Small intestine (tissue), 7 donors: ENCODE measurements around the gene C1QTNF1. TPM values are rescaled to one million over a fixed set of nuclear protein-coding genes. Genes with fewer than 3 reads are reported as not detected.

Source experiments
- DNase-seq, 2 donors: peaks; one replicate each; pipeline versions ENCODE4 v3.0.0 to v3.0.0-alpha.2; 2013
- FAIRE-seq: peaks from 2 replicates; lab custom pipeline; 2012; peaks lifted over from hg19 to GRCh38; lab: Jason Lieb, UNC
- H3K27ac ChIP-seq, 3 donors: one replicate each; pipeline ENCODE4 v1.5.1; 2013; ENCODE audit warnings: low read length in 2 of 3, mild to moderate bottlenecking in 2 of 3, control low read depth in 1 of 3, inconsistent platforms in 1 of 3, low read depth in 1 of 3, moderate library complexity in 1 of 3
- H3K27me3 ChIP-seq, 3 donors: one replicate each; pipeline ENCODE4 v1.6.1; 2013; ENCODE audit warnings: low read length in 3 of 3, inconsistent platforms in 1 of 3; ENCODE audit not compliant: control insufficient read depth in 3 of 3, insufficient read depth in 3 of 3
- H3K36me3 ChIP-seq, 3 donors: one replicate each; pipeline ENCODE4 v1.6.1; 2013; ENCODE audit warnings: low read length in 3 of 3, inconsistent platforms in 1 of 3, low read depth in 1 of 3, mild to moderate bottlenecking in 1 of 3, moderate library complexity in 1 of 3; ENCODE audit not compliant: control insufficient read depth in 3 of 3, insufficient read depth in 2 of 3
- H3K4me1 ChIP-seq, 3 donors: one replicate each; pipeline ENCODE4 v1.6.1; 2013; ENCODE audit warnings: low read length in 2 of 3, inconsistent platforms in 1 of 3, low read depth in 1 of 3, mild to moderate bottlenecking in 1 of 3, moderate library complexity in 1 of 3; ENCODE audit not compliant: control insufficient read depth in 3 of 3, insufficient read depth in 2 of 3
- H3K4me3 ChIP-seq, 3 donors: one replicate each; pipeline ENCODE4 v1.5.1; 2013; ENCODE audit warnings: low read length in 3 of 3, control low read depth in 1 of 3, inconsistent platforms in 1 of 3, low read depth in 1 of 3, mild to moderate bottlenecking in 1 of 3, moderate library complexity in 1 of 3
- H3K9me3 ChIP-seq, 2 donors: one replicate each; pipeline ENCODE4 v1.6.1; 2013; ENCODE audit warnings: low read depth in 1 of 2, low read length in 1 of 2; ENCODE audit not compliant: control insufficient read depth in 2 of 2, insufficient read depth in 1 of 2
- WGBS, 3 donors: extraction: QIAGEN DNeasy Blood & Tissue Kit; methylation state at CpG; one replicate each; pipeline ENCODE4 v1.1.7; 2013; 5-methylcytosine and 5-hydroxymethylcytosine counted together
- polyA plus RNA-seq, 4 donors: library from polyadenylated mRNA; stranded (reverse) in 3 of 4; unstranded in 1 of 4; fragments of 200-250 nt in 3 of 4; fragments of 120-200 nt in 1 of 4; gene quantifications; one replicate each; pipeline versions ENCODE4 v1.2.1 to v1.2.3, GENCODE V29; 2013
- donor health status: healthy with polysubstance abuse.
- donor health status: control.
- donor health status: control.
- donor health status: Bipolar disorder and iron deficiency.
- donor health status: healthy.

The C1QTNF1 gene
- polyA plus RNA-seq, 4 donors, result 0.67 to 57.4 (median 2.8) TPM

- Histone ChIP-seq H3K4me1 (peaks cover 3 to 62% (median 14%) of the 10 kb centered on the region in 3 donors), H3K36me3 (no peaks in the 10 kb centered on the region), H3K27me3 (peaks cover 0 to 44% (median 0%) of the 10 kb centered on the region in 3 donors), H3K9me3 (no peaks in the 10 kb centered on the region), H3K27ac (peak overlapping the region in 1 of 3 donors; percentile 27), H3K4me3 (no peak overlapping the region)
- FAIRE-seq (no peak), DNase-seq (no peak)
- WGBS, 3 donors, result 81 to 87% (median 87%) methylated on average over 12 of the region's 12 CpGs
These were observed 726 bp upstream of the C1QTNF1 start for GRCh38 chr17:79023180-79023705.

DNA sequence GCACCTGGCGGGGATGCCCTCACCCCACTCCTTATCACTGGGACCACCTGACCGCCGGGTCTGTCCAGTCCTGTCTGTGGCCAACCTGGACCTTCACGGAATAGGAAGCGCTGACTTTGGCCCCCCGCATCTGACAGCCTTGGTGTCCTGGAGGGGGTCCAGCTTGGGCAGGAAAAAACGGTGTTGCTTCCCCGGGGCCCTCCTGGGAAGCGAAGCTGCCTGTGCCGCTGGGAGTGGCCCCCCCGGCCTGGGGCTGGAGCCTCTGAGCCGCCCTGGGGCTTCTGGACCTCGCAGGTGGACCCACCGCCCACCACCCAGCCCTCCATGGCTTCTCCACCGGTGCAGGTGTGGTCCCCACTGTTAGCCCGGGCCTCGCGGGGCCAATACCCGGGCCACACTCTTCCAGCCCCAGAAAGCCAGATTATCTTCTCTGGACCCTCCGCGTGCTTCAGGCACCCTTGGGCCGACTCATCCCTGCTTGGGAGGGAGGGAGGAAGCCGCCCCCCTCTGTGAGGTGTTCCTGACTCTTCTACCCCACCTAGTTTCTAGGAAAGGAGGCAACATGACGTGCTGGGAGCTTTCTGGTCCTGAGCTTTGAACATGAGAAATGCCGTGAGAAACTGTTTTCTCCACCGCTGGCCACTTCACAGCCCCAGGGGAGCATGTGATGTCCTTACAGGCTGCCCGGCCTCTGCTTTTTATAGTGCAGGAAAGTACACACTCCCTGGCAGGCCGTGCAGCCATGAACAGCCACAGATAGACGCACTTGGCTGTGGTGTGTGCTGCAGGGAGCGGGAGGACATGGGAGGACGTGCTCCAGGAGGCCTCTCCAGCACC, 1.1 kb downstream of the C1QTNF1 start:
- FAIRE-seq (no peak), DNase-seq (peak; percentile 15 to 19)
- Histone ChIP-seq H3K9me3 (no peaks in the 10 kb centered on the region), H3K27me3 (peaks cover 0 to 50% (median 0%) of the 10 kb centered on the region in 3 donors), H3K27ac (peak overlapping the region in 1 of 3 donors; percentile 37), H3K36me3 (no peaks in the 10 kb centered on the region), H3K4me3 (peak overlapping the region in 2 of 3 donors; percentile 51 to 57), H3K4me1 (peaks cover 3 to 50% (median 9%) of the 10 kb centered on the region in 3 donors)
- 28 to 49% (median 41%) methylated on average over 31 of the region's 31 CpGs for WGBS, 3 donors

- 13 to 49% (median 39%) methylated on average over 16 of the region's 16 CpGs for WGBS, 3 donors
- FAIRE-seq, result no peak
- peak; percentile 73 to 84 for DNase-seq
- H3K27ac ChIP-seq, result peak overlapping the region in 1 of 3 donors; percentile 91
- no peaks in the 10 kb centered on the region for H3K9me3 ChIP-seq
- H3K36me3 ChIP-seq, result no peaks in the 10 kb centered on the region
- peaks cover 3 to 44% (median 8%) of the 10 kb centered on the region in 3 donors for H3K4me1 ChIP-seq
- peaks cover 0 to 50% (median 0%) of the 10 kb centered on the region in 3 donors for H3K27me3 ChIP-seq
- H3K4me3 ChIP-seq, result no peak overlapping the region
These were observed 2.7 kb downstream of the C1QTNF1 start for GRCh38 chr17:79026376-79027273.

GRCh38 chr17:79027274-79027924, 3.4 kb downstream of the C1QTNF1 start:
- peaks cover 0 to 53% (median 0%) of the 10 kb centered on the region in 3 donors for H3K27me3 ChIP-seq
- FAIRE-seq, result no peak
- 13 to 31% (median 25%) methylated on average over 7 to 10 of the region's 10 CpGs for WGBS, 3 donors
- H3K4me3 ChIP-seq, result no peak overlapping the region
- H3K36me3 ChIP-seq, result no peaks in the 10 kb centered on the region
- DNase-seq, result peak; percentile 44 to 46
- H3K27ac ChIP-seq, result peak overlapping the region in 1 of 3 donors; percentile 53
- peaks cover 3 to 44% (median 8%) of the 10 kb centered on the region in 3 donors for H3K4me1 ChIP-seq
- no peaks in the 10 kb centered on the region for H3K9me3 ChIP-seq

DNA sequence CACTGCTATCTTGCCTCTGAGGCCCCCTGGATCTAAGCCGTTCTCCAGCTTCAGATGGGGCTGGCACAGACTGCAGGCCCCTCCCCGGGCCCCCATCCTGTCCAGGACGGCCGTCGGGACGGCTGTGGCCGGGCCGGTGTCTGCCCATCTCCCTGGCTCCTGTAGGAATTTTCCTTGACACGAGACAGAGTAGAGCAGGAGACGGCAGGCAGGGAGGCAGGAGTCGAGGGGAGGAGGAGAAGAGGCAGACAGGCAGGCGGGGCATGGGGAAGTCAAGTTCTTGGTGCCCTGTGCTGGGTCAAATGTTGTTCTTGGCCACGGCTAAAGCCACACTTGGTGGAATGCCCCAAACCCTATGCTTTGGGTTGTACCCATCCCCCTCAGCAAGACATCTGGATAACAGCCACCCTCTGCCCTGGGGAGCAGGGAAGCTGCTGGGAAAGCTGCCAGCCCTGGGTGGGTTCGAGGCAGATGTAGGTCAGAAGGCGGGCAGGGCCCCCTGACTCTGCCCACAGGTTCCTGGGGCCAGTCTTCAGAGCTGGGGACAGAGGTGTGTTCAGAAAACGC, 4.0 kb downstream of the C1QTNF1 start:
- no peaks in the 10 kb centered on the region for H3K9me3 ChIP-seq
- H3K4me1 ChIP-seq, result peaks cover 3 to 44% (median 8%) of the 10 kb centered on the region in 3 donors
- FAIRE-seq (no peak), DNase-seq (no peak)
- 13 to 29% (median 19%) methylated on average over 16 of the region's 16 CpGs for WGBS, 3 donors
- H3K36me3 ChIP-seq, result no peaks in the 10 kb centered on the region
- H3K4me3 ChIP-seq, result no peak overlapping the region
- peaks cover 0 to 48% (median 0%) of the 10 kb centered on the region in 3 donors for H3K27me3 ChIP-seq
- H3K27ac ChIP-seq, result peak overlapping the region in 1 of 3 donors; percentile 53

DNA sequence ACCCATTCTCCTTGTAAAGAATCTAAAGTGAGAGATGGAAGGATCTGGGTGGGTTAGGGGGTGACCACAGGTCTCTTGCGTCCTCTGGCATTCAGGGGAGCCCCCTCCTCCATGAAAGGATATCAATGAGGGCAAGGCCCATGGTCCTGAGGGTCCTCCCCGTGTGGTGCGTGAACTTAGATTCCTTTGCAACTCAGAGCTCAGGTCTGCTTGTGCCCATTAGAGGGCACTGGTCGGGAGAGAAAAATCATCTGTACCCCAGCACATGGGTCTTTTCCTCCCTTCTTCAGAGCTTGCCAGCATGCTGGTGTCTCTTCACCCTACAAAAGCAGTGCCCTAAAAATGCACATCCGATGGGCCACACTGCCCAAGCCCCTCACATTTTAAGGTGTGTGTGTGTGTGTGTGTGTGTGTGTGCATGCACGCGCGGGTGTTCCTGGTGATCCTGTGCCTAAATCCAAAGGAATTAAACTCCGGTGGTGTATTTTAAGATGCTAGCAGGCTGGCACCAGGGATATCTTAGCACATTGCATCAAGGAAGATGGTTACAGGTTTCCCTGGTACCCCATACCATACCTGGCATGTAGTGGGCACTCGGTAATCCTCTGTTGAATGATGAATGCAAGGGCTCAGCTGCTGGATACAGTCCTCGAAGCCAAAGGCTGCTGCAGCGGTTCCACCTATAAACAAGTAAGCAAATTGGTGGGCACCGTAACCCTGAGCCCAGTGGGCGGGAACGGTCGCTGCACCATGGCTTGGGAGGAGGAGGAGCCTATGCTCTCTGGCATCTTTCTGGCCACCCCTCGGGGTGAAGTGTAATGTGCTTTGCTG, 4.7 kb downstream of the C1QTNF1 start:
- DNase-seq (peak in 1 of 2 donors; percentile 21), FAIRE-seq (no peak)
- no peaks in the 10 kb centered on the region for H3K9me3 ChIP-seq
- peaks cover 0 to 41% (median 0%) of the 10 kb centered on the region in 3 donors for H3K27me3 ChIP-seq
- WGBS, 3 donors, result 55 to 76% (median 71%) methylated on average over 17 of the region's 17 CpGs
- H3K36me3 ChIP-seq, result no peaks in the 10 kb centered on the region
- no peak overlapping the region for H3K4me3 ChIP-seq
- no peak overlapping the region for H3K27ac ChIP-seq
- H3K4me1 ChIP-seq, result peaks cover 5 to 42% (median 8%) of the 10 kb centered on the region in 3 donors

DNA sequence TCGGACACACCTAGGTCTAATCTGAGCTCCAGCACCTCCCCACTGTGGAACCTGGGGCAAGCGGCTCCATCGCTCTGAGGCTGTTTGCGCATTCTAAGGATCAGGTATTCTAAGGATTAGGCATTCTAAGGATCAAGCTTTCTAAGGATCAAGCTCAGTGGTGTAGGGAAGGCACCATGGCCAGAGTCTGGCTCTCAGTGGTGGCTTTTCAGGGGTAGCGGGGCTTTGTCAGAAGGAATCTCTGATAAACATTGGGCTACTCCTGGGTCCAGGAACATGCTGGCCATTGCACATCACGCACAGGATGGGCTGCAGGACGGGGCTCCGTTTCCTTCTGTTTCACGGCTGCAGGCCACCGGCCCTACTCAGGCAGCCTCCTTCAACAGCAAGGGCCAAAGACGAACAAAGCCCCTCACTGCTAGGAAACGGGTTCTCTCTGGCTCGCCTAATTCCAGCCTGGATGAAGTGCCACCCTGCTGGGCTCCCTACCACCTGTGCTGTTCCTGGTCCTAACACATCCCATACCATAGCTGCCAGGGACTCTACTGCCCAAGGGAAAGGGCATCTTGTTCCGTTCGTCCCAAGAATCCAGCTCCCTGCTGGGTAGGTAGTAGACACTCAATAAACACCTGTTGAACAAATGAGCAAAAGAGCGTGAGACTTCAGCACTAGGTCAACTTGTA, 5.5 kb downstream of the C1QTNF1 start:
- no peak for FAIRE-seq
- no peak for DNase-seq
- WGBS, 3 donors, result 86 to 91% (median 88%) methylated on average over 16 of the region's 16 CpGs

More for the DNA sequence above, 5.5 kb downstream of the C1QTNF1 start:
- H3K9me3 ChIP-seq, result no peaks in the 10 kb centered on the region
- no peaks in the 10 kb centered on the region for H3K36me3 ChIP-seq
- peaks cover 7 to 35% (median 8%) of the 10 kb centered on the region in 3 donors for H3K4me1 ChIP-seq
- H3K27ac ChIP-seq, result no peak overlapping the region
- peaks cover 0 to 34% (median 0%) of the 10 kb centered on the region in 3 donors for H3K27me3 ChIP-seq
- H3K4me3 ChIP-seq, result no peak overlapping the region
